HG03521 (cell line): ENCODE results near the gene CACNA2D4.
"Not testable (repeated sequence)": the region's sequence is repeated elsewhere in the genome, so short reads cannot be mapped to it uniquely, and the experiment has no call there.

Experiments
- ATAC-seq: cut with Tn5 transposase; IDR thresholded peaks from one replicate; pipeline ENCODE4 v1.9.1; 2021; ENCODE audit warnings: mild to moderate bottlenecking, moderate library complexity; ENCODE audit not compliant: unreplicated experiment

The CACNA2D4 gene

GRCh38 chr12:1820896-1821291 lies 97.6 kb downstream of the CACNA2D4 start:
- no peak for ATAC-seq

DNA sequence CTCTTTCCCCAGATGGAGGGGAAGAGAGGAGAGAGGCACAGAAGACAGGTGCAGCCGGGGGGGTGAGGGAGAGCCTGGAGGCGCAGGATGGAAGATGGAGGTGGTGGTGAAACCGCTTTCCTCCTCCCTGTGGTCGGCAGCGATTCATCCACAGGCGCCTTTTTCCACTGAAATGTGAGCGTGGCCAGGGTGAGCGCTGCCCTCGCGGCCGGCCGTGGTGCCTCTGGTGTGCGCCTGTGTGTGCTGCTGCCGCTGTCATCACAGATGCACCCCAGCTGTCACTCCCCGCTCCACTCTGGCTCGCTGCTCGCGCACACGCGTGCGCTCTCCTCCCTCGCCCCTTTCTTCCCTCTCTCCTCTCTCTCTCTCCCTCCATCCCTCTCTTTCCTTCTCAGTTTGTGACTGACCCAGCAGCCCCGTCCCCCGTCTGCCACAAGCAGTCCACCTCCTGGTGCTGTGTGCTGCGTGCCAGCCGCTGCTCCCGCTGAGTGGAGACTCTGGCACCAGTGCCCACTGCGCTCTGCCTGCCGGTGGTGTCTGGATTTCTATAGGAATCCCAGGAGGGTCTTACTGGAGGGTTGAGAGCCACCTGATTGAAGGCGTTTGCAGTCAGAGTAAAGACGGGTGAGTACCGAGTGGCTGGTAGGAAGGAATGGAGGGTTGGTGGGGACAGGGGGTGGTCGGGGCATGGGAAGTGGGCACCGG lies 98.1 kb downstream of the CACNA2D4 start, which contains the start of gene LRTM2:
LRTM2 (plus strand) TSS at position 375 of the 705 bp plus-strand sequence. CDS start 7,584 bp downstream, outside the sequence.
- ATAC-seq: no peak

- ATAC-seq: no peak
Measured at GRCh38 chr12:1819571-1819970, 98.9 kb downstream of the CACNA2D4 start.

- ATAC-seq: no peak
Measured at GRCh38 chr12:1819050-1819449, 99.4 kb downstream of the CACNA2D4 start.

DNA sequence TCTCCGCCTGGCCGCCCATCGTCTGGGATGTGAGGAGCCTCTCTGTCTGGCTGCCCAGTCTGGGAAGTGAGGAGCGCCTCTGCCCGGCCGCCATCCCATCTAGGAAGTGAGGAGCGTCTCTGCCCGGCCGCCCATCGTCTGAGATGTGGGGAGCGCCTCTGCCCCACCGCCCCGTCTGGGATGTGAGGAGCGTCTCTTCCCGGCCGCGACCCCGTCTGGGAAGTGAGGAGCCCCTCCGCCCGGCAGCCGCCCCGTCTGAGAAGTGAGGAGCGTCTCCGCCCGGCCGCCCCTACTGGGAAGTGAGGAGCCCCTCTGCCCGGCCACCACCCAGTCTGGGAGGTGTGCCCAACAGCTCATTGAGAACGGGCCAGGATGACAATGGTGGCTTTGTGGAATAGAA lies 100.5 kb downstream of the CACNA2D4 start:
- ATAC-seq: not testable (repeated sequence)

GRCh38 chr12:1816730-1817348 lies 101.6 kb downstream of the CACNA2D4 start:
- no peak for ATAC-seq

DNA sequence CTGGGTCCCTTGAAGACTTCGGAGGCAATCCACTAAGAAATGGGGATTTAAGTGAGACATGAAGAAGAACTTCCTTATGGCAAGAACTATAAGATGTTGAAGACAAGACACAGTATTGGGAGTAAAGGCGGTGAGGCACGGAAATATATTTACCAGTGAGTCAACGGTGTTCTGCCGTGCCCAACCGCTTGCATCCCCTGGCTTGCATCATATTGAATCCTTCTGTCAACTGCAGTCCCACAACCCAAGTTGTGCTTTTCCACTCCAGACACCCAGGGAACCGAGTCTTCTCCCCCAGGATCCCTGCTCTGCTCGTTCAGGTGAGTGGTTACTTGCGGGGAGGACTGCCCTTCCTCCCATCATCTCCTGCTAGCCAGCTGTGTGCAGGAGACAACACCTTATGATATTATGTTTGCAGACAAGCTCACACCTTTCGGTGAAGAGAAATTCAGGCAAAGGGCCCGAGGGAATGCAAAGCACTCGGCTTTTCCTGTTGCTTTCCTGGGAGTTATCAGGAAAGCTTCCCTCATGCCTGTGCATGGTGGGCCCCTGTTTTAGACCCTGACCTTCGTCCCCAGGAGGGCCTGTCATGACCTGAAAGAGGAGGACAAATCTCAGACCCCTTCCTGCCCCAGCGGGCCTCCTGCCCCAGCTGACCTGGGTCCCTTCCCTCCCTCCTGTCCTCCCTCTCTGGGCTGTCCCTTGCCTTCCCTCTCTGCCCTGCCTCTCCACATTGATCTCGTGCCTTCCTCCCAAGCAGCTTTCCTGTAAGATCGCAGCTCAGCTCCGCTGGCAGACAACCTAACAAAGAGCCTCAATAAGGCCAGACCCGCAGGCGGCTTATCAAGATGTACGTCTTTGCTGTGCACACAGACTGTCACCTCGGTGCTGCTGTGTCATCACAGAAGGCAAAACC lies 102.4 kb downstream of the CACNA2D4 start:
- ATAC-seq: no peak

GRCh38 chr12:1815108-1815507 lies 103.3 kb downstream of the CACNA2D4 start:
- ATAC-seq: no peak

DNA sequence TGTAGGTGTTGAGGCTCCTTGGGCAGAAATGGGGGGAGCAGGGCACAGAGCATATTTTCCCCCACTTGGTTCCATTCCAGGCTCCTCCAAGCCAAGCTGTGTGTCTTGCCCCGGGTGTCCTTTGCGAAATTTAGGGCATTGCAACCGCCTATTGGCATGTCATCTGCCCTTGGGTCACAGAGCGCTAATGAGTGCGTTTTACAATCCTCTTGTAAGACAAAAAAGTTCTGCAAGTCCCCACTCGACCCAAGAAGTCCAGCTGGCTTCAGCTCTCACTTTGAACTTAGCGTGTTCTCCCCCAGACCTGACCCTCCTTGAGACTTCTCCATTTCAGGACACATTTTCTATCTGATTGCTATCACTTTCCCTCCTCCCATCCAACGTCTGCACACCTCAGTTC lies 104.2 kb downstream of the CACNA2D4 start:
- ATAC-seq: no peak

DNA sequence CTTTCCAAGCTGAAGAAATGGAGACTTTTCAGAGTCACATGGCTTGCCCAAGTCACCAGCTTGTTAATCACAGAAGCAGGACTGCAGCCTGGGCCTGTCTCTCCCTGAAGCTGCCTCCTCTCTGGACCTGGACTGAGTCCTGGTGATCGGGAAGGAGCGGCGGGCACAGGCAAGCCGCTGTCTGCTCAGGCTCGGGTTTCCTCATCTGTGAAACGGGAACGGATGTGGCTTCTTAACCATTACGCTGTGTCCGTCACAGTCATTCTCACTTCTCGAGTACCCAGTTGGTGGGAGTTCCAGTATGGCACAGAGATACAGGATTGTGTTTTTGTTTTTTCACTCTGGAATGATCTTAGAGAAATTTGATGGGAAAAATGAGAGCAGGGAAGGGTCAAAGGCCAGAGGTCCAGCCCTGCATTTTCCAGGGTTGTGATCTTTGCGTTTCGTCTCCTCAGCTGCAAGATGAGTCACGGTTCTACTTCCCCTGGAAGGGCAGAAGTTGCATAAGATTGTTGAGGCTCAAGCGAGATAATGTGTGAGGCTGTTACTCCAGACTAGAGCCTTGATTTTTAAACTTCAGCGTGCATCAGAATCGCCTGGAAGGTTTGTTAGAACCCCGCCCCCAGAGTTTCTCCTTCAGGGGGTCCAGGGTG lies 105.7 kb downstream of the CACNA2D4 start:
- no peak for ATAC-seq

- no peak for ATAC-seq
Measured at GRCh38 chr12:1811948-1812291, 106.5 kb downstream of the CACNA2D4 start.

GRCh38 chr12:1811281-1811947 lies 107.0 kb downstream of the CACNA2D4 start:
- no peak for ATAC-seq

GRCh38 chr12:1810931-1811280 lies 107.5 kb downstream of the CACNA2D4 start:
- ATAC-seq: no peak

DNA sequence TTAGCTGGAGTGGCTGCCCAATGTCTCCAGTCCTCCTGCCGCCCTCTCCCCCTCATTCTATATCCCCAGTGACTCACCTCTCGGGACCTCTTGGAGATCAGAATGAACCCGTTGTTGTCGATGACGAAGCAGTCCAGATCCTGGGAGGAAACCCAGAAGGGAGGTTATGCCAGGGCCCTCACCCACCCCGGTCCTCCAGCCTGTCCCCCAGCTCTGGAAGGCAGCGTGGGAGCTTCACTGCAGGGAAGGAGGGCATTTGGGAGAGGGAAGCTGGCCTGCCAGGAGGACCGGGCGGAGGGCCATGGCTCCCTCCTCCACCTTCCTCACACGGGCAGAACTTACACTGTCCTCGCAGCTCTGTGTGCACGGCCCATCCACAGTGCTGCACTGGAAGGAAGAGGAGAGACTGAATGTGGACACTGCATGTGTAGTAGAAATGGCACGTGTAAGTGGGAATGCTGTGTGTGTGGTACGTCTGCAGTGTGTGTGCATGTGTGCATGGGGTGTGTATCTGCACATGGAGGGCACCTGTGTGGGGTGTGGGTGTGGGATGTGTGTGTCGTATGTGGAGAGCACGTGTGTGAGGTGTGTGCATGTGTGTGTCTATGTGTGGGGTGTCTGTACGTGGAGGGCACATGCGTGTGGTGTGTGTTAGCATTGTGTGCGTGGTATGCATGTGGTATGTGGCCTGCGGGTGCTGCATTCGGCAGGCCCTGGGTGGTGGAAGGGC lies 108.1 kb downstream of the CACNA2D4 start:
- ATAC-seq: no peak

DNA sequence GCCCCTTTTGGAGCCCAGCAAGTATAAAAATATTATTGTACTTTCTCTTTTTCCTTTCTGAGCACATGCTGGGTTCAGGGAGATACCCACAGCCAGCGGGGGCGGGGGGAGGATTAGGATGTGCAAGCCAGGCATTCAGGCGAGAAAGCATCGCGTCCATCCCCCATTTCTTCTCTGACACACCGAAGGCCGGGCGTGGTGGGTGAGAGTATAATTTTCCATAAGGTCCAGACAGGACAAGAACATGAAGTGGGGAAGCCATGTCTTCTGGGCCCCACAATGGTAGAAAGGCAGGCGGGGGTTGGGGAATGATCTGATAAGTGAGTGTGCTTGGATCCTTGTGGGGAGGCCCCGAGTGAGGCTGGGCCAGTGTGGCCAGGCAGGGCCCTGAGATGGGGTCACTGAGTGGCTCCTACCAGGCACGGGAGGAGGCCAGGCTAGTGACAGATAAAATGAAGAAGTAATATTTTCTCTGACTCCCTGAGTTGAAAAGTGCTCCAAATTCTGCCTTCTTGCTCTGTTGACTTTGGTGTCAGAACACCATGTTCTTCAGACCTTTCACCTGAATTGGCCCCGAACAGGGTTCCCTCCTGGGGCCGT lies 108.8 kb downstream of the CACNA2D4 start:
- no peak for ATAC-seq

GRCh38 chr12:1808798-1809480 lies 109.5 kb downstream of the CACNA2D4 start:
- ATAC-seq: no peak

GRCh38 chr12:1808036-1808797 lies 110.2 kb downstream of the CACNA2D4 start:
- ATAC-seq: no peak
